ENCODE measurements around the gene KCNIP4.

DNA sequence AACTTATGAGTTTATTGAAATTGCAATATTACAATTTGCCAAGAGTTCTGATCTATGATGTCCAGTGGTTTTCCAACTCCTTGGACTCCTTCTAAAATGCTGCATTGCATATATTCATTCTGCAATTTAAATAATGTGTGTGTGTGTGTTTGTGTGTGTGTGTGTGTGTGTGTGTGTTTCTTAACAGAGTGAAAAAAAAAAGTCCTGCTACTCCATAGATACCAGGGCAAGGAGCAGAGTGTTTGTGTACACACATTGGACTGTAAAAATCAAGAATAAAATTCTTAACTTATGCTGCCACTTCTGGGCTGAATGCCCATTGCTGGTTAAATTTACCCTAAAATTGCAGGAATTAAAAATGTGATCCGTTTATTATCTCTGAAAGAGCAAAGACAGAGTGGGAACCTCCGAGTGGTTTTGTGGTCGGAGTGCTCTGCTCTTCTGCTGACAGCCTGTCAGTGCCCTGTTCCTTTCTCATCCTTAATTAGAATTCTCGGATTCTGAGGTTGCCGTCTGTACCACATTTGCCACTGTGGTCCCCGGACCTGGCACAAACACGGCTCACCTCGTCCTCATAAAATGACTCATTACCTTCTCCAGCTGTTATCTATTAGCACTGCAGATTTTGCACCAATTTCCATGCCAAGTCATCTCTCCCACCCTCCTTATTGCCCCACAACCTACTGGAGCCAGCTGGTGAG, 355.5 kb downstream of the KCNIP4 start:
- TF ChIP-seq CTCF (IDR thresholded peaks at IDR 0.05) (no peak), EP300 (IDR thresholded peaks at IDR 0.05) (no peak), POLR2A (IDR thresholded peaks at IDR 0.05; ENCODE audit: low read depth) (no peak)

Measured in esophagus muscularis mucosa (tissue), 4 donors.